ENCODE data around the gene SH2D3A. TPM values are rescaled to one million over a fixed set of nuclear protein-coding genes. Genes with fewer than 3 reads are reported as not detected.

Gene SH2D3A
- total RNA-seq, 1 experiment from 2014 or later: 17.9 TPM

GRCh38 chr19:6761053-6761676, 6.1 kb downstream of the SH2D3A start:
- WGBS (ENCODE audit: extremely low coverage, insufficient read length, low lambda C conversion rate): no CpG with 5 or more reads among the region's 4 CpGs
- peak; percentile 49 for DNase-seq
- H4K5ac ChIP-seq (ENCODE audit: insufficient read length, low read depth, low read length): no peak overlapping the region
- Mint-ChIP-seq H3K36me3 (ENCODE audit: insufficient read depth in 1 of 3, low read depth in 3 of 3) (peaks cover 12 to 23% (median 15%) of the 10 kb centered on the region in 3 experiments; a peak in 5 of 7 replicates), H3K9me3 (no peaks in the 10 kb centered on the region), H3K4me3 (no peak overlapping the region), H3K27ac (no peak overlapping the region), H3K27me3 (ENCODE audit: low read depth) (no peaks in the 10 kb centered on the region), H3K4me1 (peaks cover 8 to 10% of the 10 kb centered on the region in 2 experiments)
- H2BK12ac ChIP-seq (ENCODE audit: insufficient read length, low read depth, low read length): no peak overlapping the region
- H3K9ac ChIP-seq (ENCODE audit: extremely low read depth, insufficient read length, low read length): no peak overlapping the region
- H4K8ac ChIP-seq (replicated peaks; ENCODE audit: insufficient read length, low read depth, low read length): no peak overlapping the region
- no peak overlapping the region for H3K23ac ChIP-seq (ENCODE audit: insufficient read length, low read depth, low read length)
- H3K14ac ChIP-seq (ENCODE audit: insufficient read depth, low read length): no peak overlapping the region
- no peak overlapping the region for H3K4me2 ChIP-seq (ENCODE audit: insufficient read depth, insufficient read length, low read length)
- H3K27me3 ChIP-seq (ENCODE audit: insufficient read depth, low read length): no peaks in the 10 kb centered on the region
- H3K23me2 ChIP-seq (ENCODE audit: insufficient read length, low read depth, low read length, poor library complexity, severe bottlenecking): peaks cover 2% of the 10 kb centered on the region
- no peak overlapping the region for H2BK120ac ChIP-seq (ENCODE audit: low read depth, low read length, poor library complexity, severe bottlenecking)
- 0 out of 2 replicates have a peak, but pooled peaks cover 2% of the 10 kb centered on the region for H3K4me1 ChIP-seq (ENCODE audit: insufficient read depth, low read length)
- no peaks in the 10 kb centered on the region for H4K20me1 ChIP-seq (ENCODE audit: control insufficient read depth, insufficient read depth, insufficient read length)
- H3T11ph ChIP-seq (ENCODE audit: low read length): no peak overlapping the region
- H2BK5ac ChIP-seq (ENCODE audit: insufficient read length, low read length): no peak overlapping the region
- no peaks in the 10 kb centered on the region for H3K79me2 ChIP-seq (ENCODE audit: insufficient read depth, low read length)
- no peak overlapping the region for H3K4ac ChIP-seq (ENCODE audit: low read depth, low read length)
- no peak overlapping the region for H2AFZ ChIP-seq (ENCODE audit: low read length)
- no peaks in the 10 kb centered on the region for H3K79me1 ChIP-seq (ENCODE audit: insufficient read depth, low read depth, low read length, poor library complexity, severe bottlenecking)
- no peak overlapping the region for H2AK5ac ChIP-seq (ENCODE audit: insufficient read length, low read length)
- H3K27ac ChIP-seq (ENCODE audit: insufficient read length, low read depth, low read length): no peak overlapping the region
- H4K91ac ChIP-seq (ENCODE audit: insufficient read length, low read depth, low read length): no peak overlapping the region
- no peak overlapping the region for H2BK15ac ChIP-seq (ENCODE audit: low read depth, low read length)
- TF ChIP-seq CTCF (conservative IDR thresholded peaks at IDR 0.05): no peak
- H3K18ac ChIP-seq (ENCODE audit: insufficient read length, low read depth, low read length): no peak overlapping the region
- H2BK20ac ChIP-seq (ENCODE audit: low read depth, low read length, poor library complexity, severe bottlenecking): no peak overlapping the region
- no peak overlapping the region for H3K56ac ChIP-seq (ENCODE audit: insufficient read length, low read depth, low read length)
- H3K9me3 ChIP-seq (ENCODE audit: control insufficient read depth, low read depth, low read length): no peaks in the 10 kb centered on the region
